NCI-H1417 treated with DMSO at 0.1 percent for 48 hours (cell line): ENCODE results near the gene TMEM238.
"Not testable (repeated sequence)": the region's sequence is repeated elsewhere in the genome, so short reads cannot be mapped to it uniquely, and the experiment has no call there.

Experiments
- DNase-seq: peaks from one replicate; lab custom pipeline; 2025; lab: John Stamatoyannopoulos, UW

Gene TMEM238

GRCh38 chr19:55384131-55384919, at the start of gene TMEM238:
Gene TMEM238 (minus strand): TSS chr19:55384292. CDS start chr19:55384259, 33 bp downstream.
- DNase-seq, result no peak

- no peak for DNase-seq
Measured at GRCh38 chr19:55433292-55433691, 49.2 kb upstream of the TMEM238 start.

GRCh38 chr19:55432241-55432959, 48.3 kb upstream of the TMEM238 start:
- no peak for DNase-seq

GRCh38 chr19:55431183-55431582, 47.1 kb upstream of the TMEM238 start:
- DNase-seq, result no peak

- no peak for DNase-seq
Measured at GRCh38 chr19:55426042-55426441, 42.0 kb upstream of the TMEM238 start.

GRCh38 chr19:55424518-55424917, 40.4 kb upstream of the TMEM238 start:
- no peak for DNase-seq

GRCh38 chr19:55423225-55424005, 39.3 kb upstream of the TMEM238 start:
- no peak for DNase-seq

GRCh38 chr19:55421281-55421680, 37.2 kb upstream of the TMEM238 start:
- DNase-seq, result not testable (repeated sequence)

- no peak for DNase-seq
Measured at GRCh38 chr19:55419624-55420236, 35.6 kb upstream of the TMEM238 start.

GRCh38 chr19:55419103-55419502, 35.0 kb upstream of the TMEM238 start:
- no peak for DNase-seq

- DNase-seq, result no peak
Measured at GRCh38 chr19:55418185-55418584, 34.1 kb upstream of the TMEM238 start.

- DNase-seq, result no peak
Measured at GRCh38 chr19:55410168-55410567, 26.1 kb upstream of the TMEM238 start.

- DNase-seq, result not testable (repeated sequence)
Measured at GRCh38 chr19:55409179-55409578, 25.1 kb upstream of the TMEM238 start.

GRCh38 chr19:55408533-55408872, 24.4 kb upstream of the TMEM238 start:
- no peak for DNase-seq

GRCh38 chr19:55407800-55408532, 23.9 kb upstream of the TMEM238 start:
- peak; percentile 87 for DNase-seq

- not testable (repeated sequence) for DNase-seq
Measured at GRCh38 chr19:55407550-55407799, 23.4 kb upstream of the TMEM238 start, which contains the start of gene UBE2S. Gene UBE2S (minus strand): TSS chr19:55407788. CDS start chr19:55407589, 199 bp downstream.

GRCh38 chr19:55406826-55407549, 22.9 kb upstream of the TMEM238 start:
- no peak for DNase-seq

GRCh38 chr19:55406091-55406825, 22.2 kb upstream of the TMEM238 start:
- DNase-seq, result no peak

- no peak for DNase-seq
Measured at GRCh38 chr19:55405638-55406037, 21.5 kb upstream of the TMEM238 start.

GRCh38 chr19:55402509-55402908, 18.4 kb upstream of the TMEM238 start:
- no peak for DNase-seq
